Nephron (organoid): Measurements from ENCODE around the gene PPP1R14D.

Source experiments
- H3K27ac Mint-ChIP-seq, 3 experiments: 2 replicates each; pipeline ENCODE4 v1.8.0; 2020; ENCODE audit warnings: mixed read lengths in 3 of 3, mild to moderate bottlenecking in 2 of 3, moderate library complexity in 1 of 3
- H3K27me3 Mint-ChIP-seq: 2 replicates; pipeline ENCODE4 v1.8.0; 2021; ENCODE audit warnings: low read depth, mild to moderate bottlenecking, moderate library complexity, mixed read lengths
- H3K36me3 Mint-ChIP-seq: 2 replicates; pipeline ENCODE4 v1.8.0; 2020; ENCODE audit warnings: low read depth, mixed read lengths
- H3K4me1 Mint-ChIP-seq: 2 replicates; pipeline ENCODE4 v1.8.0; 2020; ENCODE audit warnings: mixed read lengths
- H3K4me3 Mint-ChIP-seq, 3 experiments: 2 replicates each; pipeline ENCODE4 v1.8.0; 2020; ENCODE audit warnings: mild to moderate bottlenecking in 3 of 3, mixed read lengths in 3 of 3, moderate library complexity in 2 of 3
- H3K9me3 Mint-ChIP-seq: 2 replicates; pipeline ENCODE4 v1.8.0; 2020; ENCODE audit warnings: mixed read lengths
- TF ChIP-seq, protein P1 (sequence below), 3 experiments: fragments of 200-600 bp; sonication (generic); IDR thresholded peaks; one replicate each; pipeline ENCODE4 v1.5.0; 2021; ENCODE audit warnings: antibody characterized with exemption in 3 of 3; ENCODE audit not compliant: unreplicated experiment in 3 of 3

PPP1R14D gene, protein sequence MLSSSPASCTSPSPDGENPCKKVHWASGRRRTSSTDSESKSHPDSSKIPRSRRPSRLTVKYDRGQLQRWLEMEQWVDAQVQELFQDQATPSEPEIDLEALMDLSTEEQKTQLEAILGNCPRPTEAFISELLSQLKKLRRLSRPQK

GRCh38 chr15:40828447-40829036 is at the start of gene PPP1R14D:
PPP1R14D (minus strand) TSS chr15:40828708; CDS start chr15:40828641, 67 bp downstream.
- Mint-ChIP-seq H3K4me1 (no peaks in the 10 kb centered on the region), H3K27me3 (peaks cover 4% of the 10 kb centered on the region), H3K4me3 (no peak within 1 kb of the TSS), H3K36me3 (peaks cover 5% of the 10 kb centered on the region), H3K27ac (no peak within 1 kb of the TSS), H3K9me3 (no peaks in the 10 kb centered on the region)
- TF ChIP-seq, protein P1, sequence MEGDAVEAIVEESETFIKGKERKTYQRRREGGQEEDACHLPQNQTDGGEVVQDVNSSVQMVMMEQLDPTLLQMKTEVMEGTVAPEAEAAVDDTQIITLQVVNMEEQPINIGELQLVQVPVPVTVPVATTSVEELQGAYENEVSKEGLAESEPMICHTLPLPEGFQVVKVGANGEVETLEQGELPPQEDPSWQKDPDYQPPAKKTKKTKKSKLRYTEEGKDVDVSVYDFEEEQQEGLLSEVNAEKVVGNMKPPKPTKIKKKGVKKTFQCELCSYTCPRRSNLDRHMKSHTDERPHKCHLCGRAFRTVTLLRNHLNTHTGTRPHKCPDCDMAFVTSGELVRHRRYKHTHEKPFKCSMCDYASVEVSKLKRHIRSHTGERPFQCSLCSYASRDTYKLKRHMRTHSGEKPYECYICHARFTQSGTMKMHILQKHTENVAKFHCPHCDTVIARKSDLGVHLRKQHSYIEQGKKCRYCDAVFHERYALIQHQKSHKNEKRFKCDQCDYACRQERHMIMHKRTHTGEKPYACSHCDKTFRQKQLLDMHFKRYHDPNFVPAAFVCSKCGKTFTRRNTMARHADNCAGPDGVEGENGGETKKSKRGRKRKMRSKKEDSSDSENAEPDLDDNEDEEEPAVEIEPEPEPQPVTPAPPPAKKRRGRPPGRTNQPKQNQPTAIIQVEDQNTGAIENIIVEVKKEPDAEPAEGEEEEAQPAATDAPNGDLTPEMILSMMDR (IDR thresholded peaks at IDR 0.05; ENCODE audit: unreplicated experiment in 3 of 3), result no peak

DNA sequence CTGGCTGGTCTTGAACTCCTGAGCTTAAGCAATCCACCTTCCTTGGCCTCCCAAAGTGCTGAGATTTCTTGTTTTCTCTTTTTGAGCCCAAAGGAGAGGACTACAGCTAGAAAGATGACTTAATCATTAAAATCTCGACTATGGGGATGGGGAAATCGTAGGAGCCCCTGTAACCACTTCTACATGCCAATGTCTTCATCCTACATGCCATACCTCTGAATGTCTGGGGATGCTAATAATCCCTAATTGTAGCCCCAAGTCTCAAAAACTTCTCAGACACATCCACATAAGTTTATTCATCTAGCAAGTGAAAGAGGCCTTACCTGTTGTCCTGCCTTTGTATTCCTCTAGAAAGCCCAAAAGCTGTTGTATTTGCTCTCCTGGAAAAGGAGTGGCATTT is 49.2 kb upstream of the PPP1R14D start:
- no peaks in the 10 kb centered on the region for H3K36me3 Mint-ChIP-seq
- no peak overlapping the region for H3K4me3 Mint-ChIP-seq
- H3K4me1 Mint-ChIP-seq, result peaks cover 5% of the 10 kb centered on the region
- TF ChIP-seq, protein P1 (IDR thresholded peaks at IDR 0.05; ENCODE audit: unreplicated experiment in 3 of 3), result no peak
- peaks cover 22% of the 10 kb centered on the region for H3K27me3 Mint-ChIP-seq
- no peaks in the 10 kb centered on the region for H3K9me3 Mint-ChIP-seq
- no peak overlapping the region for H3K27ac Mint-ChIP-seq

- Mint-ChIP-seq H3K36me3 (no peaks in the 10 kb centered on the region), H3K27ac (no peak overlapping the region), H3K4me3 (peak overlapping the region in 1 of 3 experiments; percentile 51), H3K4me1 (peaks cover 5% of the 10 kb centered on the region), H3K27me3 (peaks cover 19% of the 10 kb centered on the region), H3K9me3 (no peaks in the 10 kb centered on the region)
- TF ChIP-seq, protein P1 (IDR thresholded peaks at IDR 0.05; ENCODE audit: unreplicated experiment in 3 of 3), result no peak
These were observed 47.7 kb upstream of the PPP1R14D start for GRCh38 chr15:40875991-40876730.

DNA sequence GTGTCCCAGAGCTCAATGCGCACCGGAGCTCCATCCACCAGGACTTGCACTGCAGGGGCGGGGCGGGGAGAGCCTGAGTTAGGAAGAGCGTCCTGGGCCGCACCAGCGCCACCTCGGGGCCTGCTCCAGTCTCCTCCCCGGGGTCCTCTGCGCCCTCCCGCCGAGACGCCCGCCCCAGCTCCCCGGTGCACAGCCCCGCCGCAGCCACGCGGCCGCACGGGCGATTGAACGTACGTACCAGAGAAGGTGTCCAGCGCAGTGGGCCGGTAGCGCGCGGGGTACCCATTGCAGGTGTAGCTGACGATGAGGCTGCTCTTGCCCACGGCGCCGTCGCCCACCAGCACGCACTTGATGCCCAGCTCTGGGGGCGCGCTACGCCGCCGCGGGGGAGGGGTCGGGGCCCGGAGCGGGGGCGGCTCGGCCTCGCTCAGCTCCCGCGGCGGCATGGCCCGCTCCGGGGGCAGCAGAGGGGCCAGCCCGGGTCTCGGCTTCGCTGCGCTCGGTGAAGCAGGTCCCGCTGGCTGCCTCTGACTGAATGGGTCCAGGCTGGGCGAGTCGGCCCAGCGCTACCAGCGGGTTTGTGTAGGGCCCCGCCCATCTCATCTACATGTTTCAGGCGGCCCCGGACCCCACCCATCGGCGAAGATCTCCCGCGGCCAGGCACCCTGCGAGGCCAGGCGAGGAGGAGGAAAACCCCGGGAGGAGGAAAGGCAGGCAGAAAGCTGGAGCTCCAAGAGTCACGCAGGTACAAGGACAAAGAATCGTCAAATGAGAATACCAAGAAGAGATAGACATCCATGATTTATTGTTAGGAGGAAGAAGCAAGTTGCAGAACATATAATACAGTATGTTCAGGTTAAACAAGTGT is 45.4 kb upstream of the PPP1R14D start, which contains the start of gene RHOV:
TSS of gene RHOV (minus strand) at position 541 of the 868 bp plus-strand sequence. CDS start at position 446, 95 bp downstream.
- TF ChIP-seq, protein P1 (IDR thresholded peaks at IDR 0.05; ENCODE audit: unreplicated experiment in 3 of 3), result peak in 2 of 3 experiments; percentile 35 to 45
- Mint-ChIP-seq H3K36me3 (no peaks in the 10 kb centered on the region), H3K4me1 (peaks cover 5% of the 10 kb centered on the region), H3K9me3 (no peaks in the 10 kb centered on the region), H3K27ac (peak within 1 kb of the TSS in 1 of 3 experiments; percentile 75), H3K4me3 (peak within 1 kb of the TSS; percentile 70 to 82 (median 81)), H3K27me3 (peaks cover 23% of the 10 kb centered on the region)

DNA sequence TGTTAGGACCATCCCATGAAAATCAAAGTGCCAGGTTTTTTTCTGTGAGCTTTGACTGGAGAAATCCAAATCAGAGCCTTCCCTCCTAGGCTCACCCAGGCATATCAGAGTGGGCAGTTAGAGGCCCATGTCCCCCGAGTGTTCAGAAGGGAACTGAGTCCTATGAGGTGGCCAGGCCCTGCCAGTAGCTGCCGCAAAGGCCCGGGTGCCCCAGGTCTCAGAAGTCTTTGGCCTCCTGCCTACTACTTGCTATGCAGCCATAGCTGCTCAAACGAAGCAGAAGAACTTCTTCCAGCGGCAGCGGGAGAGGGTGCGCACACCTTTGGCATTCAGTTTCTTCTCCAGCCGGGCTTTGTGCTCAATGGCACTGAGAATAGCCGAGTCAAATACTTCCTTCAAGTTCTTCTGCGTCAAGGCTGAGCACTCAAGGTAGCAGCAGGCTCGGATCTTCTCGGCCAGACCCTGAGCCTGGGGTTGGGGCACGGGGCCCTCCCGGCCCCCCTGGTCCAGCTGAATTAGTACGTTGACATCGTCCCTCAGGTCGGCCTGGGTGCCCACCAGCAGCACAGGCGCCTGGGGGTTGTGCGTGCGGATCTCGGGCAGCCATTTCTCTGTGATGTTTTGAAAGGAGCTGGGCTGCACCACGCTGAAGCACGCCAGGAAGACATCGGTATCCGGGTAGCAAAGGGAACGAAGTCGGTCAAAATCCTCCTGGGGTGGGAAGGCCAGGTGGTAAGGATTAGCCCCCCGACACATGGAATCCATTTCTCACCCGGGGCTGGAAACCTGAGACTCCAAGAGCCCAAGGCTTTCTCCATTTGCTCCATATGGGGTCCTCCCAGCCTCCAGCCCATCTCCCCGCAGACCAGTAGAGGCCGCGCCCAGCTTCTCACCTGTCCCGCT is 44.5 kb upstream of the PPP1R14D start:
- Mint-ChIP-seq H3K9me3 (no peaks in the 10 kb centered on the region), H3K27ac (peak overlapping the region in 1 of 3 experiments; percentile 83)
- TF ChIP-seq, protein P1 (IDR thresholded peaks at IDR 0.05; ENCODE audit: unreplicated experiment in 3 of 3), result no peak

More for the DNA sequence above, 44.5 kb upstream of the PPP1R14D start:
- peak overlapping the region; percentile 70 to 78 (median 76) for H3K4me3 Mint-ChIP-seq
- H3K27me3 Mint-ChIP-seq, result peaks cover 20% of the 10 kb centered on the region
- peaks cover 5% of the 10 kb centered on the region for H3K4me1 Mint-ChIP-seq
- H3K36me3 Mint-ChIP-seq, result no peaks in the 10 kb centered on the region
